Measurements from ENCODE around the gene PXYLP1. TPM values are rescaled to one million over a fixed set of nuclear protein-coding genes. Genes with fewer than 3 reads are reported as not detected.

Gene PXYLP1
- total RNA-seq, 1 experiment from 2014 or later, result 16.3 TPM

- CTCF ChIA-PET, result no interaction called here
- intact Hi-C loops (cut with micrococcal nuclease; ENCODE audit: unreplicated experiment), result no loop called here
- no peaks in the 10 kb centered on the region for H3K27me3 Mint-ChIP-seq (ENCODE audit: unreplicated experiment)
- H3K36me3 Mint-ChIP-seq (ENCODE audit: insufficient read depth, unreplicated experiment), result no peaks in the 10 kb centered on the region
- no peak overlapping the region for H3K27ac Mint-ChIP-seq (ENCODE audit: unreplicated experiment)
- BruUV-seq (replicated peaks), result no TSS peak
- H3K9me3 Mint-ChIP-seq (ENCODE audit: low read depth, unreplicated experiment), result no peaks in the 10 kb centered on the region
- H3K4me1 Mint-ChIP-seq (ENCODE audit: low read depth, unreplicated experiment), result no peaks in the 10 kb centered on the region
- TF ChIP-seq CTCF (IDR thresholded peaks at IDR 0.05; ENCODE audit: unreplicated experiment), result no peak
- no peak overlapping the region for H3K4me3 Mint-ChIP-seq (ENCODE audit: low read depth, unreplicated experiment)
- DNase-seq, result no peak
Measured at GRCh38 chr3:141286856-141287255, 55.2 kb downstream of the PXYLP1 start.

GRCh38 chr3:141287326-141287725 lies 55.7 kb downstream of the PXYLP1 start:
- Mint-ChIP-seq H3K9me3 (ENCODE audit: low read depth, unreplicated experiment) (no peaks in the 10 kb centered on the region), H3K27ac (ENCODE audit: unreplicated experiment) (no peak overlapping the region), H3K4me1 (ENCODE audit: low read depth, unreplicated experiment) (no peaks in the 10 kb centered on the region), H3K36me3 (ENCODE audit: insufficient read depth, unreplicated experiment) (no peaks in the 10 kb centered on the region), H3K4me3 (ENCODE audit: low read depth, unreplicated experiment) (no peak overlapping the region), H3K27me3 (ENCODE audit: unreplicated experiment) (no peaks in the 10 kb centered on the region)
- no peak for DNase-seq
- CTCF ChIA-PET, result interaction anchor here (0.6 to 1.0 kb wide), 2 partner anchors 17 to 55 kb away, joined by 3 read pairs; no protein-coding TSS in a partner anchor
- no TSS peak for BruUV-seq (replicated peaks)
- TF ChIP-seq CTCF (IDR thresholded peaks at IDR 0.05; ENCODE audit: unreplicated experiment), result no peak
- intact Hi-C loops (cut with micrococcal nuclease; ENCODE audit: unreplicated experiment), result no loop called here

GRCh38 chr3:141288336-141288990 lies 56.8 kb downstream of the PXYLP1 start:
- no peak for DNase-seq
- Mint-ChIP-seq H3K27me3 (ENCODE audit: unreplicated experiment) (no peaks in the 10 kb centered on the region), H3K36me3 (ENCODE audit: insufficient read depth, unreplicated experiment) (no peaks in the 10 kb centered on the region), H3K4me1 (ENCODE audit: low read depth, unreplicated experiment) (no peaks in the 10 kb centered on the region), H3K27ac (ENCODE audit: unreplicated experiment) (no peak overlapping the region), H3K4me3 (ENCODE audit: low read depth, unreplicated experiment) (no peak overlapping the region), H3K9me3 (ENCODE audit: low read depth, unreplicated experiment) (no peaks in the 10 kb centered on the region)
- no peak for TF ChIP-seq CTCF (IDR thresholded peaks at IDR 0.05; ENCODE audit: unreplicated experiment)
- intact Hi-C loops (cut with micrococcal nuclease; ENCODE audit: unreplicated experiment), result no loop called here
- CTCF ChIA-PET, result interaction anchor here (0.6 to 1.0 kb wide), 2 partner anchors 16 to 244 kb away, joined by 3 to 4 read pairs; no protein-coding TSS in a partner anchor
- BruUV-seq (replicated peaks), result no TSS peak

GRCh38 chr3:141289228-141289772 lies 57.7 kb downstream of the PXYLP1 start:
- no peak overlapping the region for H3K27ac Mint-ChIP-seq (ENCODE audit: unreplicated experiment)
- DNase-seq, result no peak
- no peak for TF ChIP-seq CTCF (IDR thresholded peaks at IDR 0.05; ENCODE audit: unreplicated experiment)
- no peaks in the 10 kb centered on the region for H3K27me3 Mint-ChIP-seq (ENCODE audit: unreplicated experiment)
- BruUV-seq (replicated peaks), result no TSS peak
- H3K4me3 Mint-ChIP-seq (ENCODE audit: low read depth, unreplicated experiment), result no peak overlapping the region
- CTCF ChIA-PET, result interaction anchor here (0.6 kb wide), 1 partner anchor 245 kb away, joined by 4 read pairs; no protein-coding TSS in a partner anchor
- H3K36me3 Mint-ChIP-seq (ENCODE audit: insufficient read depth, unreplicated experiment), result no peaks in the 10 kb centered on the region
- H3K9me3 Mint-ChIP-seq (ENCODE audit: low read depth, unreplicated experiment), result no peaks in the 10 kb centered on the region
- H3K4me1 Mint-ChIP-seq (ENCODE audit: low read depth, unreplicated experiment), result peaks cover 1% of the 10 kb centered on the region
- intact Hi-C loops (cut with micrococcal nuclease; ENCODE audit: unreplicated experiment), result no loop called here
